HCT116 (cell line): ENCODE measurements around the gene ZNF524. TPM values are rescaled to one million over a fixed set of nuclear protein-coding genes. Genes with fewer than 3 reads are reported as not detected.

Experiments used
- ATAC-seq: fragments of 200-7000 bp; cut with Tn5 transposase; 2 replicates; pipeline ENCODE4 v1.9.1; 2020; ENCODE audit warnings: mild to moderate bottlenecking, moderate library complexity
- BruUV-seq: library from RNA; stranded (reverse); fragments of 400-500 nt; replicated peaks from 2 replicates; lab custom pipeline; 2021; lab: Mats Ljungman, UMichigan
- CTCF ChIA-PET: fragments of 300-600 bp; sonication (Branson Sonifier 250); formaldehyde crosslinking; loops from one replicate; lab custom pipeline; 2021; ENCODE audit warnings: antibody characterized with exemption; lab: Charles Lee
- POLR2A ChIA-PET: fragments of 300-600, 350-600 bp; sonication (Branson Sonifier 250); formaldehyde crosslinking; loops from one replicate; lab custom pipeline; 2021; ENCODE audit warnings: antibody characterized with exemption; lab: Charles Lee
- RAD21 ChIA-PET, 2 experiments: fragments of 300-600 bp; sonication (Branson Sonifier 250); formaldehyde crosslinking; loops; one replicate each; lab custom pipeline; 2023; ENCODE audit warnings: low total read pairs in 2 of 2; ENCODE audit not compliant: uncharacterized antibody in 2 of 2, unreplicated experiment in 2 of 2, low non-redundant PET in 1 of 2; lab: Charles Lee
- DNase-seq: peaks from one replicate; pipeline ENCODE4 v3.0.0-alpha.2; 2010; ENCODE audit warnings: low read depth, low spot score
- H2AFZ ChIP-seq: fragments of 200-600 bp; shearing (Covaris generic), sonication (generic); 2 replicates; pipeline ENCODE4 v1.6.1; 2017; ENCODE audit warnings: low read depth, mixed run types, mixed read lengths, antibody characterized with exemption, low read length; ENCODE audit not compliant: poor library complexity, severe bottlenecking
- H3K27ac ChIP-seq: 2 replicates; pipeline ENCODE4 v1.5.1; 2012; ENCODE audit warnings: low read depth, low read length
- H3K27me3 ChIP-seq: fragments of 200-600 bp; sonication (generic); 2 replicates; pipeline ENCODE4 v1.6.1; 2016; ENCODE audit warnings: mixed run types, low read length, mixed read lengths; ENCODE audit not compliant: insufficient read depth
- H3K36me3 ChIP-seq, 2 experiments: fragments of 200-500 bp in 1 of 2; fragments of 200-600 bp in 1 of 2; sonication (Bioruptor generic) in 1 of 2; sonication (generic) in 1 of 2; 2 replicates each; pipeline versions ENCODE4 v1.5.1 to v1.6.1; 2014 to 2016; ENCODE audit warnings: low read length in 2 of 2, inconsistent platforms in 1 of 2, mixed read lengths in 1 of 2, mixed run types in 1 of 2; ENCODE audit not compliant: insufficient read depth in 2 of 2, control insufficient read depth in 1 of 2
- H3K4me1 ChIP-seq, 2 experiments: fragments of 200-600 bp in 1 of 2; sonication (generic) in 1 of 2; 2 replicates each; pipeline versions ENCODE4 v1.5.1 to v1.6.1; 2012 to 2017; ENCODE audit warnings: low read length in 2 of 2, inconsistent platforms in 1 of 2, mild to moderate bottlenecking in 1 of 2, mixed read lengths in 1 of 2, mixed run types in 1 of 2, moderate library complexity in 1 of 2; ENCODE audit not compliant: insufficient read depth in 2 of 2, control insufficient read depth in 1 of 2
- H3K4me2 ChIP-seq: fragments of 200-600 bp; sonication (generic); 2 replicates; pipeline ENCODE4 v1.6.1; 2017; ENCODE audit warnings: mixed run types, low read length, mixed read lengths
- H3K4me3 ChIP-seq, 2 experiments: fragments of 200-600 bp in 1 of 2; sonication (generic) in 1 of 2; replicated peaks in 1 of 2; 2 replicates each; pipeline ENCODE4 v1.5.1; 2011 to 2016; ENCODE audit warnings: low read length in 2 of 2, control low read depth in 1 of 2, low read depth in 1 of 2, mild to moderate bottlenecking in 1 of 2, mixed read lengths in 1 of 2, mixed run types in 1 of 2
- H3K79me2 ChIP-seq: fragments of 200-600 bp; sonication (generic); 2 replicates; pipeline ENCODE4 v1.6.1; 2017; ENCODE audit warnings: mild to moderate bottlenecking, mixed run types, low read length, moderate library complexity, mixed read lengths; ENCODE audit not compliant: insufficient read depth
- H3K9ac ChIP-seq: fragments of 200-600 bp; sonication (generic); 2 replicates; pipeline ENCODE4 v1.6.1; 2016; ENCODE audit warnings: low read length, mixed read lengths
- H3K9me2 ChIP-seq: fragments of 200-600 bp; sonication (generic), shearing (Covaris generic); 2 replicates; pipeline ENCODE4 v1.6.1; 2017; ENCODE audit warnings: mixed run types, mild to moderate bottlenecking, moderate library complexity; ENCODE audit not compliant: insufficient read depth
- H3K9me3 ChIP-seq, 2 experiments: fragments of 200-500 bp in 1 of 2; fragments of 200-600 bp in 1 of 2; sonication (Bioruptor generic) in 1 of 2; sonication (generic) in 1 of 2; 2 replicates each; pipeline ENCODE4 v1.6.1; 2014 to 2017; ENCODE audit warnings: low read length in 2 of 2, mixed read lengths in 2 of 2, inconsistent platforms in 1 of 2, low read depth in 1 of 2, mild to moderate bottlenecking in 1 of 2, mixed run types in 1 of 2, moderate library complexity in 1 of 2; ENCODE audit not compliant: control insufficient read depth in 1 of 2, insufficient read depth in 1 of 2
- H4K20me1 ChIP-seq: fragments of 200-600 bp; sonication (generic), shearing (Covaris generic); 2 replicates; pipeline ENCODE4 v1.6.1; 2017; ENCODE audit warnings: mixed run types, mild to moderate bottlenecking, moderate library complexity; ENCODE audit not compliant: insufficient read depth
- CBX3 ChIP-seq: IDR thresholded peaks from 2 replicates; pipeline ENCODE4 v1.6.1; 2012; ENCODE audit warnings: low read depth
- CTCF ChIP-seq, 3 experiments: fragments of 200-600 bp in 1 of 3; sonication (generic) in 1 of 3; IDR thresholded peaks in 2 of 3; conservative IDR thresholded peaks in 1 of 3; 2 replicates each; pipeline ENCODE4 v1.5.1; 2012 to 2017; ENCODE audit warnings: low read depth in 2 of 3, low read length in 2 of 3, antibody characterized with exemption in 1 of 3, borderline replicate concordance in 1 of 3, control low read depth in 1 of 3, mild to moderate bottlenecking in 1 of 3, mixed read lengths in 1 of 3, mixed run types in 1 of 3, moderate library complexity in 1 of 3; ENCODE audit not compliant: insufficient read depth in 1 of 3
- EGR1 ChIP-seq: IDR thresholded peaks from 2 replicates; pipeline ENCODE4 v1.6.1; 2012; ENCODE audit warnings: low read depth
- ELF1 ChIP-seq: IDR thresholded peaks from 2 replicates; pipeline ENCODE4 v1.6.1; 2012; ENCODE audit warnings: low read depth, borderline replicate concordance
- JUND ChIP-seq: IDR thresholded peaks from 2 replicates; pipeline ENCODE4 v1.6.1; 2012
- POLR2A ChIP-seq: IDR thresholded peaks from 2 replicates; pipeline ENCODE4 v1.7.0; 2011; ENCODE audit warnings: borderline replicate concordance; ENCODE audit not compliant: insufficient read depth, insufficient read length; ENCODE audit errors: extremely low read depth
- TCF7L2 ChIP-seq: IDR thresholded peaks from 2 replicates; pipeline ENCODE4 v1.7.0; 2011; ENCODE audit warnings: borderline replicate concordance, inconsistent platforms; ENCODE audit not compliant: insufficient read depth, insufficient read length; ENCODE audit errors: extremely low read depth
- intact Hi-C: fragments of 100-400 bp; cut with micrococcal nuclease; formaldehyde crosslinking; loops from 2 replicates; pipeline ENCODE4 v1.10.0; 2022
- total RNA-seq: library from RNA; stranded (reverse); gene quantifications from one replicate; pipeline ENCODE4 v1.2.1, GENCODE V29; 2021; ENCODE audit not compliant: unreplicated experiment
- TF ChIP-seq, protein P1 (sequence below): IDR thresholded peaks from 2 replicates; pipeline ENCODE4 v1.6.1; 2012; ENCODE audit warnings: low read depth

The ZNF524 gene
- total RNA-seq, 1 experiment from 2014 or later, result 17.2 TPM

DNA sequence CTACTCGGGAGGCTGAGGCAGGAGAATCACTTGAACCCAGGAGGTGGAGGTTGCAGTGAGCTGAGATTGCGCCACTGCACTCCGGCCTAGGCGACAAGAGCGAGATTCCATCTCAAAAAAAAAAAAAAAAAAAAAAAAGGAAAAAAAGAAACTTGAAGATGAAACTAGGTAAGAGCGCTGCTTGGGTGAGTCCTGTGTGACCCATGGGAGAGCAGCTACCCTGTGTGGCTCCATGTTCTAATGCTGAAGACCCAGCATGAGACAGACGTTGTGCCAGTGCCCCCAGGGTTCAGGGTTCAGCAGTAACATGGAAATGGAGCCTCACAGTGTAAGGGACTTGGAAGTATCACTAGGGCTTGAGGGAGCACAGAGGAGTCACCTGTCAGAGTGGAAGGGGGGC lies 18.3 kb downstream of the ZNF524 start:
- ATAC-seq, result no peak

More for the DNA sequence above, 18.3 kb downstream of the ZNF524 start:
- CTCF ChIA-PET, result interaction anchor here (1.6 kb wide), 1 partner anchor 12 kb away, joined by 5 read pairs; no protein-coding TSS in a partner anchor
- DNase-seq, result no peak
- Histone ChIP-seq H3K4me3 (no peak overlapping the region), H4K20me1 (no peaks in the 10 kb centered on the region), H2AFZ (no peak overlapping the region), H3K9ac (no peak overlapping the region), H3K79me2 (no peaks in the 10 kb centered on the region), H3K9me3 (no peaks in the 10 kb centered on the region), H3K9me2 (no peaks in the 10 kb centered on the region), H3K27me3 (no peaks in the 10 kb centered on the region), H3K36me3 (peaks cover 0 to 6% of the 10 kb centered on the region in 2 experiments; a peak in 2 of 4 replicates), H3K4me1 (peaks cover 0 to under 1% of the 10 kb centered on the region in 2 experiments; a peak in 2 of 4 replicates), H3K27ac (no peak overlapping the region), H3K4me2 (no peak overlapping the region)
- POLR2A ChIA-PET, result no interaction called here
- TF ChIP-seq EGR1 (no peak), ELF1 (no peak), POLR2A (no peak), JUND (no peak), CBX3 (no peak), TCF7L2 (no peak), CTCF (IDR thresholded peaks at IDR 0.05 in 2 of 3, conservative IDR thresholded peaks at IDR 0.05 in 1 of 3; ENCODE audit: borderline replicate concordance in 1 of 3, insufficient read depth in 1 of 3, low read depth in 2 of 3, low read length in 2 of 3) (no peak)
- TF ChIP-seq, protein P1, sequence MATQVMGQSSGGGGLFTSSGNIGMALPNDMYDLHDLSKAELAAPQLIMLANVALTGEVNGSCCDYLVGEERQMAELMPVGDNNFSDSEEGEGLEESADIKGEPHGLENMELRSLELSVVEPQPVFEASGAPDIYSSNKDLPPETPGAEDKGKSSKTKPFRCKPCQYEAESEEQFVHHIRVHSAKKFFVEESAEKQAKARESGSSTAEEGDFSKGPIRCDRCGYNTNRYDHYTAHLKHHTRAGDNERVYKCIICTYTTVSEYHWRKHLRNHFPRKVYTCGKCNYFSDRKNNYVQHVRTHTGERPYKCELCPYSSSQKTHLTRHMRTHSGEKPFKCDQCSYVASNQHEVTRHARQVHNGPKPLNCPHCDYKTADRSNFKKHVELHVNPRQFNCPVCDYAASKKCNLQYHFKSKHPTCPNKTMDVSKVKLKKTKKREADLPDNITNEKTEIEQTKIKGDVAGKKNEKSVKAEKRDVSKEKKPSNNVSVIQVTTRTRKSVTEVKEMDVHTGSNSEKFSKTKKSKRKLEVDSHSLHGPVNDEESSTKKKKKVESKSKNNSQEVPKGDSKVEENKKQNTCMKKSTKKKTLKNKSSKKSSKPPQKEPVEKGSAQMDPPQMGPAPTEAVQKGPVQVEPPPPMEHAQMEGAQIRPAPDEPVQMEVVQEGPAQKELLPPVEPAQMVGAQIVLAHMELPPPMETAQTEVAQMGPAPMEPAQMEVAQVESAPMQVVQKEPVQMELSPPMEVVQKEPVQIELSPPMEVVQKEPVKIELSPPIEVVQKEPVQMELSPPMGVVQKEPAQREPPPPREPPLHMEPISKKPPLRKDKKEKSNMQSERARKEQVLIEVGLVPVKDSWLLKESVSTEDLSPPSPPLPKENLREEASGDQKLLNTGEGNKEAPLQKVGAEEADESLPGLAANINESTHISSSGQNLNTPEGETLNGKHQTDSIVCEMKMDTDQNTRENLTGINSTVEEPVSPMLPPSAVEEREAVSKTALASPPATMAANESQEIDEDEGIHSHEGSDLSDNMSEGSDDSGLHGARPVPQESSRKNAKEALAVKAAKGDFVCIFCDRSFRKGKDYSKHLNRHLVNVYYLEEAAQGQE, result no peak
- RAD21 ChIA-PET, result interaction anchor here in 1 of 2 experiments (0.6 kb wide), 1 partner anchor 412 kb away, joined by 3 read pairs; no protein-coding TSS in a partner anchor
- no TSS peak for BruUV-seq
- intact Hi-C loops, result no loop called here
